DOHH2 (cell line): ENCODE measurements around the gene HCN2.
"Not testable (repeated sequence)": the region's sequence is repeated elsewhere in the genome, so short reads cannot be mapped to it uniquely, and the experiment has no call there.

ENCODE experiments used
- H3F3A ChIP-seq: fragments of 200-600 bp; sonication (generic), shearing (Covaris generic); 2 replicates; pipeline ENCODE4 v1.6.0; 2016; ENCODE audit warnings: antibody characterized with exemption, mild to moderate bottlenecking; ENCODE audit not compliant: control insufficient read depth, insufficient read depth
- H3K27ac ChIP-seq: fragments of 200-600 bp; sonication (generic); 2 replicates; pipeline ENCODE4 v1.5.1; 2014; ENCODE audit warnings: low read depth, mild to moderate bottlenecking, low read length, moderate library complexity
- H3K27me3 ChIP-seq: fragments of 200-600 bp; sonication (generic); 2 replicates; pipeline ENCODE4 v1.6.1; 2014; ENCODE audit warnings: mild to moderate bottlenecking, low read length, mixed read lengths; ENCODE audit not compliant: control insufficient read depth
- H3K36me3 ChIP-seq: fragments of 200-600 bp; sonication (generic); 2 replicates; pipeline ENCODE4 v1.6.1; 2014; ENCODE audit warnings: mild to moderate bottlenecking, low read length, moderate library complexity, mixed read lengths; ENCODE audit not compliant: control insufficient read depth
- H3K4me1 ChIP-seq: fragments of 200-600 bp; sonication (generic); 2 replicates; pipeline ENCODE4 v1.6.1; 2014; ENCODE audit warnings: mild to moderate bottlenecking, low read length, mixed read lengths; ENCODE audit not compliant: control insufficient read depth
- H3K4me2 ChIP-seq: fragments of 200-600 bp; sonication (generic); 2 replicates; pipeline ENCODE4 v1.6.0; 2014; ENCODE audit warnings: mild to moderate bottlenecking, low read length, moderate library complexity
- H3K4me3 ChIP-seq: fragments of 200-600 bp; sonication (generic); 2 replicates; pipeline ENCODE4 v1.5.1; 2014; ENCODE audit warnings: mild to moderate bottlenecking, low read length, mixed read lengths
- H3K79me2 ChIP-seq: fragments of 200-600 bp; sonication (generic); 2 replicates; pipeline ENCODE4 v1.6.1; 2014; ENCODE audit warnings: mild to moderate bottlenecking, low read length, mixed read lengths; ENCODE audit not compliant: control insufficient read depth
- H3K9me2 ChIP-seq: fragments of 200-600 bp; sonication (generic); replicated peaks from 2 replicates; pipeline ENCODE4 v1.6.1; 2014; ENCODE audit warnings: mild to moderate bottlenecking, low read length, mixed read lengths; ENCODE audit not compliant: control insufficient read depth
- H3K9me3 ChIP-seq: fragments of 200-600 bp; sonication (generic); 2 replicates; pipeline ENCODE4 v1.6.1; 2014; ENCODE audit warnings: antibody characterized with exemption, low read length, mixed read lengths; ENCODE audit not compliant: control insufficient read depth, insufficient read depth
- H4K20me1 ChIP-seq: fragments of 200-600 bp; sonication (generic); 2 replicates; pipeline ENCODE4 v1.6.0; 2014; ENCODE audit warnings: low read depth, mild to moderate bottlenecking, antibody characterized with exemption, low read length, moderate library complexity; ENCODE audit not compliant: control insufficient read depth, insufficient read depth
- EZH2phosphoT487 ChIP-seq: fragments of 200-600 bp; sonication (generic); IDR thresholded peaks from 2 replicates; pipeline ENCODE4 v1.6.1; 2017; ENCODE audit warnings: borderline replicate concordance, mild to moderate bottlenecking, antibody characterized with exemption, low read length, moderate library complexity, mixed read lengths
- TF ChIP-seq, protein P1 (sequence below): fragments of 200-600 bp; sonication (generic); IDR thresholded peaks from one replicate; pipeline ENCODE4 v1.5.1; 2014; ENCODE audit warnings: antibody characterized with exemption, mild to moderate bottlenecking, low read depth, low read length; ENCODE audit not compliant: poor library complexity, severe bottlenecking

Gene HCN2

DNA sequence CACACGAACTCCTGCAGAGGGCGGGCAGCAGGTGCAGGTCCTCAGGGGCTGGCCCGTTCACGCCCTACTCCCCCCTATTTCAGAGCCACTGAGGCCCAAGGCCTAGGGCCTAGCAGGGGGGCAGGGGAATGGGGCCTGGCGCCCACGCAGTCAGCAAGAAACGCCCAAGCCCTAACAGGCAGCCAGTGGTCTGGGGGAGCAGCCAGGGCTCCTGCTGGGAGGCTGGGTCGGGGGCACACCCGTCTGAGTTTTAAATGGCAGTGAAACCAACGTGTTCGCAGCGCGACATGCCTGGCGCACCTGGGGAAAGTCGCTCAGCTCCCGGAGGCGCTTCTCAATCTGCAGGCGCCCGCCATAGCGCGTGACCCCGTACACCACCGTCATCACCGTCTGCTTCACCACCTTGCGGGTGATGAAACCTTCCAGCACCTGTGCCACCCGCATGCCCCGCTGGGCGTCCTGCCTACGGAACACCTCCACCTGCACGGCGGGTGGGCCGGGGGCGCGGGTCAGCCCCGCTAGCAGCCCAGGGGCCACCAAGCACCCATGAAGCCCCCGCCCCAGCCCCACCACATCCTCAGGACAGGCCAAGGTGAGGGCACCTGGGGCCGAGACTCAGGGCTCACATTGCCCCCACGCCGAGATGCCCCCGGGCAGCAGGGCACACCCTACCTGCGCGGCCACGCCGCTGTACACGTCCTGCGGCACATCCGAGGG is 29.8 kb downstream of the HCN2 start:
- Histone ChIP-seq H4K20me1 (no peaks in the 10 kb centered on the region), H3K27me3 (no peaks in the 10 kb centered on the region), H3K4me1 (no peaks in the 10 kb centered on the region), H3K36me3 (peaks cover 48% of the 10 kb centered on the region), H3K27ac (no peak overlapping the region), H3K4me3 (no peak overlapping the region), H3K79me2 (no peaks in the 10 kb centered on the region), H3K9me2 (no peaks in the 10 kb centered on the region), H3K9me3 (no peaks in the 10 kb centered on the region), H3F3A (no peaks in the 10 kb centered on the region), H3K4me2 (no peak overlapping the region)
- TF ChIP-seq EZH2phosphoT487, result no peak
- TF ChIP-seq, protein P1, sequence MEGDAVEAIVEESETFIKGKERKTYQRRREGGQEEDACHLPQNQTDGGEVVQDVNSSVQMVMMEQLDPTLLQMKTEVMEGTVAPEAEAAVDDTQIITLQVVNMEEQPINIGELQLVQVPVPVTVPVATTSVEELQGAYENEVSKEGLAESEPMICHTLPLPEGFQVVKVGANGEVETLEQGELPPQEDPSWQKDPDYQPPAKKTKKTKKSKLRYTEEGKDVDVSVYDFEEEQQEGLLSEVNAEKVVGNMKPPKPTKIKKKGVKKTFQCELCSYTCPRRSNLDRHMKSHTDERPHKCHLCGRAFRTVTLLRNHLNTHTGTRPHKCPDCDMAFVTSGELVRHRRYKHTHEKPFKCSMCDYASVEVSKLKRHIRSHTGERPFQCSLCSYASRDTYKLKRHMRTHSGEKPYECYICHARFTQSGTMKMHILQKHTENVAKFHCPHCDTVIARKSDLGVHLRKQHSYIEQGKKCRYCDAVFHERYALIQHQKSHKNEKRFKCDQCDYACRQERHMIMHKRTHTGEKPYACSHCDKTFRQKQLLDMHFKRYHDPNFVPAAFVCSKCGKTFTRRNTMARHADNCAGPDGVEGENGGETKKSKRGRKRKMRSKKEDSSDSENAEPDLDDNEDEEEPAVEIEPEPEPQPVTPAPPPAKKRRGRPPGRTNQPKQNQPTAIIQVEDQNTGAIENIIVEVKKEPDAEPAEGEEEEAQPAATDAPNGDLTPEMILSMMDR, result no peak

DNA sequence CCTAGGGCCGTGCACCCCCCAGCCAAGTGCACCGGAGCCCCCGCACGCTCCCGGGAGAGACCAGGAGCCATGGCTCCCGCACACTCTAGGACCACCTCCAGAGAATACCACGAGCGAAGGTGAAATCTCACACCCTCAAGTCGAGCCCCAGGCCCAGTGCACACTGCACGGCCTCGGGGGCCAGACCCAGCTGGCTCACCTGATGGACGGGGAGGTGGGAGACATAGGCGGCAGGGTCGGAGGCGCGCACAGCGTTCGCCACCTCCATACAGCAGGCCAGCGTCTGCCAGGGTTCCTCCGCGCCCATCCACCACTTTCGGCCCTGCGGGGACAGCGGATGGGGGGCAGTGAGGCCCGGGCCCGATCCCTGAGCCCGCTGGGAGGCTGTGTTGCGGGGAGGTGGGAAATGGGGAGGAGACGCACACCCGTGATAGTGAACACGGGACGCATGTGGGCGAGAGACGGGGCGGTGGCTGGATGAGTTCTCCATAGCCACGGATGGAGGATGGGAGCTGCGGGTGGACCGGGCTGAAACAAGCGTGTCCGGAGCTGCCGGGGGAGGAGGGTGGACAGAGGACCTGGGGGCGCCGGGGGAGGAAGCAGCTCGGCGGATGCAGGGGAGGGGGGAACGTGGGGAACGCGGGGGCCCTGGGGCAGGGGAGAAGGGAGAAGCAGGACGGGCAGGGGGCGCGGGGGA is 30.6 kb downstream of the HCN2 start:
- Histone ChIP-seq H3K4me2 (no peak overlapping the region), H3K79me2 (no peaks in the 10 kb centered on the region), H3K4me3 (no peak overlapping the region), H3K27me3 (no peaks in the 10 kb centered on the region), H3K9me2 (no peaks in the 10 kb centered on the region), H3F3A (no peaks in the 10 kb centered on the region), H3K9me3 (no peaks in the 10 kb centered on the region), H3K27ac (no peak overlapping the region), H3K36me3 (peaks cover 44% of the 10 kb centered on the region), H3K4me1 (no peaks in the 10 kb centered on the region), H4K20me1 (no peaks in the 10 kb centered on the region)
- no peak for TF ChIP-seq EZH2phosphoT487
- TF ChIP-seq, protein P1, result no peak

DNA sequence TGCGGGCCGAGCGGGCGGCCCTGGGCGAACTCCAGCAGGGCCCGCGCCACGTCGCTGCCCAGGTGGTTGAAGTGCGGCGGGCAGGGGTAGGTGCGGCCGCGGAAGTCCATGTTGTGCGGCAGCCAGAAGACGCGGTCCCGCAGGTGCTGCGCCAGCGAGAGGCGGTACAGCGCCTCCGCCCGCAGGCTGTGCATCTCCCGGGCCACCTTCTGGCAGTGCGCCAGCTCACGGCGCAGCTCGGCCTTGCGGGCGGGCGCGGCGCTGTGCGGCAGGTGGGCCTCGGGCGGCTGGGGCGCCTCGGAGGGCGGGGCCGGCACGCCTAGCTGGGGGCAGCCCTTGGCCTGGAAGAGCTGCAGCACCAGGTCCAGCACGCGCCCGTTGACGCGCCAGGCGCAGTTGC is 31.5 kb downstream of the HCN2 start:
- not testable (repeated sequence) for H3K79me2 ChIP-seq, H3K4me1 ChIP-seq, H3K4me2 ChIP-seq, H4K20me1 ChIP-seq, H3K9me3 ChIP-seq, H3K9me2 ChIP-seq, H3F3A ChIP-seq, H3K4me3 ChIP-seq, H3K27ac ChIP-seq, H3K27me3 ChIP-seq
- peaks cover 44% of the 10 kb centered on the region for H3K36me3 ChIP-seq

DNA sequence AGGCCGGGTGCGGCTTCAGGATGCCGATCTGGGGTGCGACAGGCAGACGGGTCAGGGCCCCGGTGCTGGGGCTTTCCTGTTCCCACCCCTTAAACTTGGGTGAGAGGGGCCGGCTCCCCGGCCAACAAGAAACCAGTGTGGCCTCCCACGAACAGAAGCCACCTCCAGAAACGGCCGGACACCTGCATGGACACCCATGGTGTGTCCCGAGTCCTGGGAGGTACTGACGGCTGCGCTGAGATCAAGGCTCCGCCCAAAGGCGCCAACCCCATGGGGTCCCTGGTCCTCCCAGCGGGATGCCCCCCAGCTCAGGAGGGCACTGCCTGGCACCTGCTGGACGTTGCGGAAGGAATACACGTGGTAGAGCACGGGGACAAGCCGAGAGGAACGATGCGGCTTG is 32.1 kb downstream of the HCN2 start:
- TF ChIP-seq EZH2phosphoT487, result no peak
- TF ChIP-seq, protein P1, result no peak
- H3K27ac ChIP-seq, result no peak overlapping the region
- no peaks in the 10 kb centered on the region for H3K9me2 ChIP-seq
- H3K9me3 ChIP-seq, result no peaks in the 10 kb centered on the region
- no peaks in the 10 kb centered on the region for H4K20me1 ChIP-seq
- H3K36me3 ChIP-seq, result peaks cover 44% of the 10 kb centered on the region
- H3K4me2 ChIP-seq, result no peak overlapping the region
- H3K27me3 ChIP-seq, result no peaks in the 10 kb centered on the region
- H3K79me2 ChIP-seq, result no peaks in the 10 kb centered on the region
- H3F3A ChIP-seq, result no peaks in the 10 kb centered on the region
- no peaks in the 10 kb centered on the region for H3K4me1 ChIP-seq
- H3K4me3 ChIP-seq, result no peak overlapping the region
